SJCRH30 (cell line): Measurements from ENCODE around the gene CASKIN2. TPM values are rescaled to one million over a fixed set of nuclear protein-coding genes. Genes with fewer than 3 reads are reported as not detected.

ENCODE experiments used
- DNase-seq, 2 experiments: peaks; one replicate each; pipeline ENCODE4 v3.0.0-alpha.2; 2015 to 2020
- H3K27ac ChIP-seq: fragments of 250-450 bp; sonication (Bioruptor Pico); 2 replicates; pipeline ENCODE4 v1.5.1; 2020; ENCODE audit warnings: mild to moderate bottlenecking, moderate library complexity
- H3K27me3 ChIP-seq: fragments of 250-450 bp; sonication (Bioruptor Pico); 2 replicates; pipeline ENCODE4 v1.5.1; 2020; ENCODE audit warnings: mild to moderate bottlenecking, moderate library complexity
- H3K36me3 ChIP-seq: fragments of 250-450 bp; sonication (Bioruptor Pico); 2 replicates; pipeline ENCODE4 v1.5.1; 2020; ENCODE audit warnings: mild to moderate bottlenecking, moderate library complexity
- H3K4me1 ChIP-seq: fragments of 250-450 bp; sonication (Bioruptor Pico); 2 replicates; pipeline ENCODE4 v1.5.1; 2020; ENCODE audit warnings: mild to moderate bottlenecking, moderate library complexity
- H3K4me3 ChIP-seq: fragments of 250-450 bp; sonication (Bioruptor Pico); 2 replicates; pipeline ENCODE4 v1.5.1; 2020; ENCODE audit warnings: mild to moderate bottlenecking, moderate library complexity
- H3K9me3 ChIP-seq: fragments of 250-450 bp; sonication (Bioruptor Pico); replicated peaks from 2 replicates; pipeline ENCODE4 v1.5.1; 2020; ENCODE audit warnings: mild to moderate bottlenecking, moderate library complexity
- total RNA-seq: library from RNA; depleted of rRNA; stranded (reverse); fragments of >200 nt; shearing (Covaris generic); gene quantifications from 2 replicates; pipeline ENCODE4 v1.2.3, GENCODE V29; 2014

CASKIN2 gene
- total RNA-seq, 1 experiment from 2014 or later: 9.3 TPM

GRCh38 chr17:75518983-75519537 lies 3.7 kb upstream of the CASKIN2 start:
- H3K36me3 ChIP-seq: peaks cover 26% of the 10 kb centered on the region
- H3K9me3 ChIP-seq: no peaks in the 10 kb centered on the region

GRCh38 chr17:75518201-75518600 lies 2.9 kb upstream of the CASKIN2 start:
- no peak overlapping the region for H3K27ac ChIP-seq
- H3K36me3 ChIP-seq: peaks cover 21% of the 10 kb centered on the region
- no peak overlapping the region for H3K4me3 ChIP-seq
- no peaks in the 10 kb centered on the region for H3K4me1 ChIP-seq
- H3K27me3 ChIP-seq: no peaks in the 10 kb centered on the region
- DNase-seq: no peak
- no peaks in the 10 kb centered on the region for H3K9me3 ChIP-seq

More at GRCh38 chr17:75518983-75519537, 3.7 kb upstream of the CASKIN2 start:
- no peaks in the 10 kb centered on the region for H3K4me1 ChIP-seq
- H3K27ac ChIP-seq: no peak overlapping the region
- no peaks in the 10 kb centered on the region for H3K27me3 ChIP-seq
- no peak for DNase-seq
- no peak overlapping the region for H3K4me3 ChIP-seq

GRCh38 chr17:75517297-75517865 lies 2.0 kb upstream of the CASKIN2 start:
- H3K4me3 ChIP-seq: peak overlapping the region; percentile 95
- no peak overlapping the region; the same call in 1 of the 2 replicates for H3K27ac ChIP-seq
- peak in 1 of 2 experiments; percentile 29 for DNase-seq
- no peaks in the 10 kb centered on the region for H3K9me3 ChIP-seq
- H3K27me3 ChIP-seq: no peaks in the 10 kb centered on the region
- no peaks in the 10 kb centered on the region for H3K4me1 ChIP-seq
- peaks cover 14% of the 10 kb centered on the region for H3K36me3 ChIP-seq

- peak overlapping the region; percentile 5; the same call in 1 of the 2 replicates for H3K27ac ChIP-seq
- H3K4me1 ChIP-seq: peaks cover 2% of the 10 kb centered on the region; the same call in 1 of the 2 replicates
- peak overlapping the region; percentile 95 for H3K4me3 ChIP-seq
These were observed 1.4 kb upstream of the CASKIN2 start for GRCh38 chr17:75516619-75517296.

GRCh38 chr17:75516255-75516618 lies 900 bp upstream of the CASKIN2 start, which contains the start of gene TSEN54:
TSS of gene TSEN54 (plus strand) at chr17:75516528. CDS start at chr17:75516561, 33 bp downstream.
- Histone ChIP-seq H3K27ac (peak within 1 kb of the TSS; percentile 70), H3K9me3 (no peaks in the 10 kb centered on the region), H3K4me1 (peaks cover 2% of the 10 kb centered on the region; the same call in 1 of the 2 replicates), H3K36me3 (peaks cover 11% of the 10 kb centered on the region), H3K27me3 (no peaks in the 10 kb centered on the region), H3K4me3 (peak within 1 kb of the TSS; percentile 95)
- DNase-seq: peak; percentile 96 to 97

More at GRCh38 chr17:75516619-75517296, 1.4 kb upstream of the CASKIN2 start:
- Histone ChIP-seq H3K27me3 (no peaks in the 10 kb centered on the region), H3K9me3 (no peaks in the 10 kb centered on the region), H3K36me3 (peaks cover 11% of the 10 kb centered on the region)
- DNase-seq: peak; percentile 69 to 70

GRCh38 chr17:75514919-75515495 lies 330 bp downstream of the CASKIN2 start:
- DNase-seq: peak in 1 of 2 experiments; percentile 42
- Histone ChIP-seq H3K36me3 (peaks cover 11% of the 10 kb centered on the region; the same call in 1 of the 2 replicates), H3K27me3 (no peaks in the 10 kb centered on the region), H3K4me3 (peak overlapping the region; percentile 95), H3K9me3 (no peaks in the 10 kb centered on the region), H3K4me1 (peaks cover 2% of the 10 kb centered on the region; the same call in 1 of the 2 replicates), H3K27ac (peak overlapping the region; percentile 70)

- Histone ChIP-seq H3K9me3 (no peaks in the 10 kb centered on the region), H3K27me3 (no peaks in the 10 kb centered on the region), H3K4me3 (peak overlapping the region; percentile 95), H3K27ac (peak overlapping the region; percentile 70), H3K4me1 (peaks cover 2% of the 10 kb centered on the region; the same call in 1 of the 2 replicates), H3K36me3 (peaks cover 5% of the 10 kb centered on the region; the same call in 1 of the 2 replicates)
- peak; percentile 58 to 67 for DNase-seq
These were observed 928 bp downstream of the CASKIN2 start for GRCh38 chr17:75514299-75514918.

- H3K27ac ChIP-seq: no peak overlapping the region
- no peaks in the 10 kb centered on the region for H3K9me3 ChIP-seq
- no peak for DNase-seq
- H3K36me3 ChIP-seq: no peaks in the 10 kb centered on the region
- peaks cover 2% of the 10 kb centered on the region; the same call in 1 of the 2 replicates for H3K4me1 ChIP-seq
- no peak overlapping the region for H3K4me3 ChIP-seq
- H3K27me3 ChIP-seq: no peaks in the 10 kb centered on the region
These were observed 1.7 kb downstream of the CASKIN2 start for GRCh38 chr17:75513641-75514000.

GRCh38 chr17:75512926-75513640 lies 2.3 kb downstream of the CASKIN2 start:
- no peak for DNase-seq
- Histone ChIP-seq H3K27ac (no peak overlapping the region), H3K4me1 (peaks cover 2% of the 10 kb centered on the region; the same call in 1 of the 2 replicates), H3K4me3 (no peak overlapping the region), H3K36me3 (no peaks in the 10 kb centered on the region), H3K9me3 (no peaks in the 10 kb centered on the region), H3K27me3 (no peaks in the 10 kb centered on the region)

GRCh38 chr17:75511610-75512575 lies 3.4 kb downstream of the CASKIN2 start:
- no peaks in the 10 kb centered on the region for H3K27me3 ChIP-seq
- H3K9me3 ChIP-seq: no peaks in the 10 kb centered on the region
- H3K4me3 ChIP-seq: no peak overlapping the region
- peaks cover 7% of the 10 kb centered on the region; the same call in 1 of the 2 replicates for H3K36me3 ChIP-seq
- H3K27ac ChIP-seq: no peak overlapping the region
- H3K4me1 ChIP-seq: peaks cover 2% of the 10 kb centered on the region; the same call in 1 of the 2 replicates
- DNase-seq: peak; percentile 48 to 55

GRCh38 chr17:75511270-75511609 lies 4.1 kb downstream of the CASKIN2 start:
- H3K4me1 ChIP-seq: peaks cover 2% of the 10 kb centered on the region; the same call in 1 of the 2 replicates
- no peak for DNase-seq
- H3K27me3 ChIP-seq: no peaks in the 10 kb centered on the region
- peaks cover 11% of the 10 kb centered on the region; the same call in 1 of the 2 replicates for H3K36me3 ChIP-seq
- no peak overlapping the region for H3K4me3 ChIP-seq
- H3K9me3 ChIP-seq: no peaks in the 10 kb centered on the region
- no peak overlapping the region for H3K27ac ChIP-seq

GRCh38 chr17:75509528-75510258 lies 5.6 kb downstream of the CASKIN2 start:
- Histone ChIP-seq H3K4me1 (peaks cover 2% of the 10 kb centered on the region; the same call in 1 of the 2 replicates), H3K27ac (no peak overlapping the region), H3K9me3 (no peaks in the 10 kb centered on the region), H3K27me3 (no peaks in the 10 kb centered on the region), H3K4me3 (no peak overlapping the region), H3K36me3 (peaks cover 14% of the 10 kb centered on the region)
- DNase-seq: no peak
